Fibroblast of villous mesenchyme (primary cell): Measurements from ENCODE around the gene PRPF38B. TPM values are rescaled to one million over a fixed set of nuclear protein-coding genes. Genes with fewer than 3 reads are reported as not detected.

ENCODE experiments used
- DNase-seq: peaks from one replicate; pipeline ENCODE4 v3.0.0-alpha.2; 2010; ENCODE audit warnings: low read depth
- H3K4me3 ChIP-seq: 2 replicates; pipeline ENCODE4 v1.5.1; 2011; ENCODE audit warnings: low read depth, mild to moderate bottlenecking, low read length
- total RNA-seq: library from RNA; depleted of rRNA; stranded (reverse); fragments of >200 nt; gene quantifications from 2 replicates; pipeline ENCODE4 v1.2.3, GENCODE V29; 2012
- TF ChIP-seq, protein P1 (sequence below): IDR thresholded peaks from 2 replicates; pipeline ENCODE4 v1.5.1; 2012; ENCODE audit warnings: low read depth, mild to moderate bottlenecking, low read length; ENCODE audit not compliant: insufficient read depth

Gene PRPF38B
- total RNA-seq, 1 donor, result 21.6 TPM

DNA sequence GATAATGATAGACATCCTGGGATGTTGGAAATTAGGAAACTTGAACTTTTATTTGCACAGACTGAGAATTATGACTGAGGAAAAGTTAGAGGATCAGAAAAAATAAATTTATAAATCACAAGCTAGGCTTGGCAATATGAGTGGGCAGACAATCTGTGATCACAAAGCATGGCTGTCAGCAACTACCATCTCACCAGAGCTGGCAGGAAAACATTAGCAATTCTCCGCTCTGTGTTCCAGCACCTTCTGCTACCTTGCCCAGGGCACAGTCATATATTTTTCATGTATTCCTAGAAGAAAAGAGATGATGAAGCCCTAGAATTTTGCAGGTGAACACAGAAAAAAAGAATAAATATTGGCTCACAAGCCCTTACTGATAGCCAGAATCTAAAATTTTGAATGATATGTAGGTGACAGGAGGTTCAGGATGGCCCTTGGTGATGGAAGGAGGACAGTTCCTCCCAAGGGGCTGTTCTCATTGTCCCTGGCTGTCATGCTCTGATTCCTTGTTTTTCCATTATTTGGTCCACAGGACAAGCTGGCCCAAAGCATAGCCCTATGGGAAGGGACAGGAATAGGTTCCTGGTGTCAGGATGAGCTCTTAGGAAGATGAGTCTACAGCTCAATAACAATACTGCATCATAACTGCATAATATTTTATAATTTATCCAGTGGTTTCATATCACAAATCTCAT lies 42.2 kb downstream of the PRPF38B start:
- TF ChIP-seq, protein P1, sequence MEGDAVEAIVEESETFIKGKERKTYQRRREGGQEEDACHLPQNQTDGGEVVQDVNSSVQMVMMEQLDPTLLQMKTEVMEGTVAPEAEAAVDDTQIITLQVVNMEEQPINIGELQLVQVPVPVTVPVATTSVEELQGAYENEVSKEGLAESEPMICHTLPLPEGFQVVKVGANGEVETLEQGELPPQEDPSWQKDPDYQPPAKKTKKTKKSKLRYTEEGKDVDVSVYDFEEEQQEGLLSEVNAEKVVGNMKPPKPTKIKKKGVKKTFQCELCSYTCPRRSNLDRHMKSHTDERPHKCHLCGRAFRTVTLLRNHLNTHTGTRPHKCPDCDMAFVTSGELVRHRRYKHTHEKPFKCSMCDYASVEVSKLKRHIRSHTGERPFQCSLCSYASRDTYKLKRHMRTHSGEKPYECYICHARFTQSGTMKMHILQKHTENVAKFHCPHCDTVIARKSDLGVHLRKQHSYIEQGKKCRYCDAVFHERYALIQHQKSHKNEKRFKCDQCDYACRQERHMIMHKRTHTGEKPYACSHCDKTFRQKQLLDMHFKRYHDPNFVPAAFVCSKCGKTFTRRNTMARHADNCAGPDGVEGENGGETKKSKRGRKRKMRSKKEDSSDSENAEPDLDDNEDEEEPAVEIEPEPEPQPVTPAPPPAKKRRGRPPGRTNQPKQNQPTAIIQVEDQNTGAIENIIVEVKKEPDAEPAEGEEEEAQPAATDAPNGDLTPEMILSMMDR, result no peak
- H3K4me3 ChIP-seq, result no peak overlapping the region

DNA sequence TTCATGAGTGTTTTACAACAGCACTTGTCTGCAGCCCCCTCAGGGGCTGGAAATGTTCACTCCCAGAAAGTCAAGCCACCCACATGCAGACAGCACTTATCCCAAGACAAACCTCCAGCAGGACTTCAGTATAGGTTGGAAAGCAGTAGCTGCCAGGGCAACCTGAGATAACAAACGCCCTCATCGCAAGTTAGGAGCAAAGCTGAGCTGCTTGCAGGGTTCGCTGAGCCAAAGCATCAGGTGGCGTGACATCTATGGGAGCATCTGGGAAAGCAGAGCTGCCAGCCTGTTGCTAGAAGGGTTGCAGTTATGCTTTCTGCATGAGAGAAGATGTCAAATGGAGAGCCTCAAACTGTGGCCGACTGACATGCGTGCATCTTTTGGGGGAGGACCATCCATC lies 50.1 kb downstream of the PRPF38B start:
- TF ChIP-seq, protein P1, result no peak
- no peak for DNase-seq
- no peak overlapping the region for H3K4me3 ChIP-seq

More for the DNA sequence above, 42.2 kb downstream of the PRPF38B start:
- DNase-seq, result no peak

DNA sequence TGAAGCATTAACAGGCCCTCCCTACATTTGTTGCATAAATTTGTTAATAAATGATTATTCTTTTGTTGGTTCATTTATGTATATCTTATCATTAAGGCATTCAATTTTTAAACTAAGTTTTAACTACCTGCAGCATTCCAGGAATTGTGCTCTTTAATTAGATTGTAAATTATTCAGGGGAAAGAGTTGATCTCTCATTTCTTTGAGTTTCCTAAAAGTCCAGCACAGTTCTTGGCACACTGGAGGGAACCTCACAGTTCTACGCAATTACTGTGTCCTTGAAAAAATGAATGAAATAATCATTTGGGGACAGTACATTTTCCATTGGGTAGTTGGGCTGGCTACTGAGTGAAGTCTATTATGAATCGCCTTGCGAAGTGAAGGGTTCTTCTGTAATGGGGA lies 53.9 kb downstream of the PRPF38B start:
- TF ChIP-seq, protein P1, result no peak
- no peak overlapping the region for H3K4me3 ChIP-seq
- no peak for DNase-seq

DNA sequence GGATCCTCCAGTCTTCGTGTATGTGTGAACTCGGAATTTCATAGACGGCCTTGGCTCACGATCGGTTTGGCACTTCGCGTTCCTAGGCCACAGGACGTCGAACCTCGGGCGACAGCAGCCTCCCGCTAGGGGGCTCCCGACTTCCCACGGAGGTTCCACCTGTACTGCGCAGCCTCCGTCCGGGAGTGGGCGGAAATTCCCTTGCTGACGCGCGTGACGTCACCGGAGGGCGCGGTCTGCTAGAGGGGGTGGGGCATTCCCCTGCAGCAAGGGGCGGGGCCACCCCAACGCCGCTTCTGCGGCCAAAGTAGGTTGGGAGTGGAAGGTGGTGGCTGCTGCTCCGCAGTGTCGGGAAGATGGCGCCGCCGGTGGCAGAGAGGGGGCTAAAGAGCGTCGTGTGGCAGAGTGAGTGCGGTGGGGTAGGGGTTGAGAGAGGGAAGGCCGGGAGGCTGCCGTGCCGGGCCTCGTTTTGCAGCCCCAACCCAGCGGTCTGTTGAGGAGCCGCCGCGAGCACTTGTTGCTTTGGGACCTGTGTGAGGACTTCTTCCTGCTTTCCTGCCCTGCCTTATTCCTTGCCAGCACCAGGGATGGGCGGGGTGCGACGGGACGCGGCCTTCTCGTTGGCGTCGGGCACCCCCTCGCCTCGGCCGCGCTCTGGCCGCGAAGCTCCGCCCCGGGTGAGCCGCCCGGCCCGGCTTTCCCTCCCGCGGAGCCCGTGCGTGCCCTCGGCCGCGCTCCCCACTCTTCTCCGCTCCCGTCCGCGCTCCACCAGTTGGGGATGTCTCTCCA lies 54.5 kb downstream of the PRPF38B start, which contains the start of gene STXBP3:
Gene STXBP3, plus strand, starts transcription at position 293 of the 789 bp plus-strand sequence. Its CDS starts 64 bp downstream, at position 357.
- DNase-seq, result peak; percentile 99
- TF ChIP-seq, protein P1, result peak; percentile 91
- peak within 1 kb of the TSS; percentile 86 for H3K4me3 ChIP-seq

DNA sequence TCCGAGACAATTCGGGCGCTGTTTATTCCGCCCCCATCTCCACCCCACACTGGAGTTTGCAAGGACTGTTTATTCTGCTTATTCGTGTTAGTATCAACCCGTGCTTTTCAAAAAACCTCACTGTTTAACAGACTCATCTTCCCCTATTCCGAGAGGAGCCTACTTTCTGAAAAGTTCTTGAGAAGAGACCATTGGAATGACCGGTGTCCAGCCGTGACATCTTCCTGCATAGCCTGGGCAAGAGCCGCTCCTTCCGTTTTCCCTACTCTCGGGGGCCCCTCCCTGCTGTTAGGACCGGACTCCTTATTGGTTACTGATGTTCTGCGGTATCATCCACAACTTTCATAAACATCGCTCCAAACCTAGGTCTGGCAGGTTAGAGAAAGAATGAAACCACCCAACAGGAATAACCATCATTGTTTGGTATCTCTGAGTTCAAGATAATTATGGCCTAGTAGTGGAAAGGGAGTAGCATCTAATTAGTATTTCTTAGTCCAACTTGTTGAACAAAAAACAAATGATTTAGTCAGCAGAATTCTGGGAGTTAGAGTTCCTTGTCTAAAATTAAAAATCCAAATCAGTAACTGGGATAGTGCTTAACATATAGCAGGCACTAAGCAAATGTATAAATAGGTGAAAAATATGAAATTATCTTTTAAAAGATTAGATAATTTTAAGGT lies 55.2 kb downstream of the PRPF38B start:
- H3K4me3 ChIP-seq, result peak overlapping the region; percentile 86
- TF ChIP-seq, protein P1, result no peak
- DNase-seq, result peak; percentile 89

DNA sequence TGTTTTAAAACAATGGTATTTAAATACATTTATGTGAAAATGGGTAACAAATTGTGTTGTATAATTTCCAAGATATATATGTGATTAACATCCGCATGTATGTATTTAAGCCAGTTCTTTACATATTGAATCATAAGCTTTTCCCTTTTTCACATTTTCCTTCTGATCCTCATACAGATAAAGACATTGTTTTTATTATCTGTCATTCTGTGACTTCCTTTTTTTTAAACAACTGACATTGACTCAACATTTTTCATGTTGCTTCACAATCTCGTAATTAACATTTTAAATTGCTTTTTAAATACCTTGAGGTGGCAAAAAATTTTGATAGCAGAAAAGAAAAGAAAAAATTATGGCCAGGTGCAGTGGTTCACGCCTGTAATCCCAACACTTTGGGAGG lies 55.8 kb downstream of the PRPF38B start:
- peak overlapping the region; percentile 86 for H3K4me3 ChIP-seq
- TF ChIP-seq, protein P1, result no peak

More for the DNA sequence above, 55.8 kb downstream of the PRPF38B start:
- no peak for DNase-seq
